ENCODE measurements around the gene TTPAL.

DNA sequence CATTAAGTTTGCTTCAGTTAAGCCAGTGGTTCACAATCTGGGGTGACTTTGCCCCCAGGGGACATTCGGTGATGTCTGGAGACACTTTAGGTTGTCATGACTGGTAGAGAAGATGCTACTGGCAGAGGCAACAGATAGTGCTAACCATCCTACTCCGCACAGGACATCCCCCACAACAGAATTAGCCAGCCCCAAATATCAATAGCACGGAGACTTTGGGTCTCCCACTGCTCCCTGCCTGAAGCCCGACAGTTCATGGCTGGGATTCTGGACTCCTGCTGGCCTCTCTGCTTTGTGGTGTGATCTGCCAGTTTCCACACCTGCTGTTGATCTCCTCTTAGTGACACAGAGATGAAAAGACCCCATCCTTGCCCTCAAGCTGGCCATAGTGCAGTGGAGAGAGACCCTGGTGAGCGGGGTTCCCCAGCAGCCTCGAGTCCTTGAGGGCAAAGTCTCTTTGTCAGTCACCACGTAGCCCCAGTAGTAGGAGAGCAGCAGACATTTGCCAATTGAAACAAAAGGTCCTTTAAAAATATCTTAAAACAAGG lies 24.7 kb upstream of the TTPAL start:
- TF ChIP-seq CTCF (IDR thresholded peaks at IDR 0.05; ENCODE audit: low read depth, low read length, poor library complexity, severe bottlenecking), result no peak
- TF ChIP-seq EZH2phosphoT487 (IDR thresholded peaks at IDR 0.05; ENCODE audit: borderline replicate concordance, low read length), result no peak

All from DOHH2 (cell line).